ENCODE measurements around the gene C3orf85.

C3orf85 gene

GRCh38 chr3:109175411-109175810, 38.9 kb downstream of the C3orf85 start:
- DNase-seq (ENCODE audit: low read depth) = no peak
- H3K4me3 ChIP-seq (ENCODE audit: low read length) = no peak overlapping the region
- no peak for TF ChIP-seq CTCF (conservative IDR thresholded peaks at IDR 0.05; ENCODE audit: low read length)

GRCh38 chr3:109176726-109177125, 40.2 kb downstream of the C3orf85 start:
- DNase-seq (ENCODE audit: low read depth) = no peak
- H3K4me3 ChIP-seq (ENCODE audit: low read length) = no peak overlapping the region
- no peak for TF ChIP-seq CTCF (conservative IDR thresholded peaks at IDR 0.05; ENCODE audit: low read length)

GRCh38 chr3:109177908-109178307, 41.4 kb downstream of the C3orf85 start:
- TF ChIP-seq CTCF (conservative IDR thresholded peaks at IDR 0.05; ENCODE audit: low read length) = no peak
- no peak overlapping the region for H3K4me3 ChIP-seq (ENCODE audit: low read length)

GRCh38 chr3:109178708-109179107, 42.2 kb downstream of the C3orf85 start:
- no peak for TF ChIP-seq CTCF (conservative IDR thresholded peaks at IDR 0.05; ENCODE audit: low read length)
- no peak for DNase-seq (ENCODE audit: low read depth)
- no peak overlapping the region for H3K4me3 ChIP-seq (ENCODE audit: low read length)

More at GRCh38 chr3:109177908-109178307, 41.4 kb downstream of the C3orf85 start:
- DNase-seq (ENCODE audit: low read depth) = no peak

- no peak overlapping the region for H3K4me3 ChIP-seq (ENCODE audit: low read length)
- DNase-seq (ENCODE audit: low read depth) = no peak
- TF ChIP-seq CTCF (conservative IDR thresholded peaks at IDR 0.05; ENCODE audit: low read length) = no peak
These were observed 48.2 kb downstream of the C3orf85 start for GRCh38 chr3:109184726-109185125.

GRCh38 chr3:109187390-109187789, 50.9 kb downstream of the C3orf85 start:
- no peak overlapping the region for H3K4me3 ChIP-seq (ENCODE audit: low read length)
- no peak for TF ChIP-seq CTCF (conservative IDR thresholded peaks at IDR 0.05; ENCODE audit: low read length)
- no peak for DNase-seq (ENCODE audit: low read depth)

- H3K4me3 ChIP-seq (ENCODE audit: low read length) = no peak overlapping the region
- no peak for TF ChIP-seq CTCF (conservative IDR thresholded peaks at IDR 0.05; ENCODE audit: low read length)
- no peak for DNase-seq (ENCODE audit: low read depth)
These were observed 52.2 kb downstream of the C3orf85 start for GRCh38 chr3:109188741-109189140.
